Fibroblast of skin of abdomen (primary cell): ENCODE measurements around the gene CHI3L1.

Experiments used
- DNase-seq: peaks from one replicate; pipeline ENCODE4 v3.0.0-alpha.2; 2013

Gene CHI3L1

GRCh38 chr1:203150511-203151297, 35.8 kb downstream of the CHI3L1 start:
- no peak for DNase-seq

DNA sequence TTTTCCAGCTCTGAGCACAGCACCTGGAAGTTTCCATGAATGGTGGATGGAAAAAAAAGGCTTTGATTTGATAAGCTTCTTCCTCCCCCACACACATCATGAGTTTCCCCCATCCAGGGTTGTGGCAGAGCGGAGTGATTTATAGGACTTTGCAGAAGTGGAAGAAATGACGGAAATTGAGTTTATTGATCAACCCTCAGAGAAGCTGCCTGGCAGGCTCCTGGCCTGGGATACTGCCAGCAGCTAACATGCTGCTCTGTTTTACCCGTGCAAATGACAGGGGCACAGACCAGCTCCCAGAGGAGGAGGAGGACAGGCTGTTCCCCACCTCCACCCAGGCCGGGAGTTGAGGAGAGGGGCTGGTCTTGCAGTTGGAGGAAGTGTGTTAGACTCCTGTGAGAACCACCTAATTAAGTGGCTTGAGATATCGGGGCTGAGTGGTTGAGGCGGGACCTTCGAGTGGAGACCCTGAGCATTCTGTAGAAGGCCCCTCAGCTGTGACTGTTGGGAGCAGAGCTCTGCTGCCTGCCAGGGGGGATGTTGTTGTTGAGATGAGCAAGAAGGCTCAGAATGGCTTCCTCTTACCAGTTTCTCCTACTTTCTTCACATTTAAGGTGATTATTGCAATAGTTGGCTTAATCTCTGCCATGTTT, 37.2 kb downstream of the CHI3L1 start:
- no peak for DNase-seq

DNA sequence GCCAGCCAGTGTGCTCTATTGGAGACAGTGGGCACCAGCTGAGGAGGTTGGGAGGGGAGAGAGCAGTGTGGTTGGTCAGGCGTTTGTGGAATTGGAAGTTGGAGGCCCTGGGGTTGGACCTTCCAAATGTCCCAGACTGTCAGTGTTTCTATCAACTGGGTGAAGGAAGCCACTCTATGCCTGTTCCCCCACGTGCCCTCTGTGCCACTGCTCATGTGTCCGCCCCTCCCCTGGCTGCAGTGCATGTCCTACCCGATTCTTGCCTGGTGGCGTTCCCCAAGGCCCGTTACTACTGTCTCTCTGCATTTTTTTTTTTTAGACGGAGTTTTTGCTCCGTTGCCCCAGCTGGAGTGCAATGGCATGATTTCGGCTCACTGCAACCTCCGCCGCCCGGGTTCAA, 37.9 kb downstream of the CHI3L1 start:
- DNase-seq, result no peak

- DNase-seq, result no peak
Measured at GRCh38 chr1:203148127-203148526, 38.4 kb downstream of the CHI3L1 start.

DNA sequence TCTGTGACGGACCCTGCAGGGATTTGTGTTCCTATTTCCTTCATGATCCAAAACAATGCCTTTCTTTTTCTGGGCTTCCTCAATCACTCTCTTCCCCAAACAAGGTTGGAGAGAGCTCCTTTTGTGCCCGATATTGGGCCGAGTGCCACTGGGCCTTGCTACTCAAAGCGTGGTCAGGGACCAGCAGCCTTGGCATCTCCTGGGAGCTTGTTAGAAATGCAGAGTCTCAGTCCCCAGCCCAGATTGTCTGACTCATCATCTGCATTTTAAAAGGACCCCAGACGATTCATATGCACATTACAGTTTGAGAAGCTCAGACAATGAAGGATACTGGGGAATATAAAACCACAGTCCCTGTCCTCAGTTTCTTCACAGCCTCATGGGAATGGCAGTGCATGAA, 39.1 kb downstream of the CHI3L1 start:
- no peak for DNase-seq

DNA sequence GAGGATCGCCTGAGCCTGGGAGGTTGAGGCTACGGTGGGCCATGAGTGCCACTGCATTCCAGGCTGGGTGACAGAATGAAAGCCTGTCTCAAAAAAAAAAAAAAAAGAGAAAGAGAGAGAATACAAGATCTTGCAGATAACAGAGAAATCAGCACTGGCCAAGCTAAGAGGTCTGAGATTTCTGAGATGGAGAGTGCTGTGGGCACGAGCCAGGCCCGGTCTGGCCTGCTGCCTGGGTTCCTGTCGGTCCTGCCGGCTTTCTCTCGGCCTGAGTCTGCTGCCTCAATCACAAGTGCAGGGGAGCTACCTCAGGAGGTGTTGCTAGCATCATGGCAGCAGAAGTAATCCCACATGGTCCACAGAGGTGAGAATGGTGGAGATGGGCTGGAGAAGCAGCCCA, 40.0 kb downstream of the CHI3L1 start:
- no peak for DNase-seq

GRCh38 chr1:203146042-203146369, 40.5 kb downstream of the CHI3L1 start:
- DNase-seq, result no peak

GRCh38 chr1:203145321-203146041, 41.0 kb downstream of the CHI3L1 start:
- DNase-seq, result no peak

- peak; percentile 33 for DNase-seq
Measured at GRCh38 chr1:203144661-203145060, 41.8 kb downstream of the CHI3L1 start.

DNA sequence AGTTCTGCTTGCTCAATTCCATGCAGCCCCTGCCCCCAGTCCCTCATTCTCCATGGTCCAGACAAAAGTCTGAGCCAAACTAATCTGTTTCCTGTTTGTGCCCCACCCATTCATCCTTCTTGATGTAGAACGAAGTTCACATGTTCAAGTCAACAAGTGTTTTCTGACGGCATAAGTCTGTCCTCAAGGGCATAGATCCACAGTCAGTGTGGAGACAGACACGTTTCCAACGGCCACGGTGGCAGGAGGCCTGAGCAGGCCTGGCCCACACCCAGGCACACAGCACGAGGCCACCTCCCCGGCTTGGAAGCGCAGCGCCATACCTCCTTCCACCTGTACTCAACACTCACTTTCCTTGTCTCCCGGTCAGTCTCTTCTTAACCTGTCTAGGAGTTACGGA, 42.9 kb downstream of the CHI3L1 start:
- DNase-seq, result no peak

DNA sequence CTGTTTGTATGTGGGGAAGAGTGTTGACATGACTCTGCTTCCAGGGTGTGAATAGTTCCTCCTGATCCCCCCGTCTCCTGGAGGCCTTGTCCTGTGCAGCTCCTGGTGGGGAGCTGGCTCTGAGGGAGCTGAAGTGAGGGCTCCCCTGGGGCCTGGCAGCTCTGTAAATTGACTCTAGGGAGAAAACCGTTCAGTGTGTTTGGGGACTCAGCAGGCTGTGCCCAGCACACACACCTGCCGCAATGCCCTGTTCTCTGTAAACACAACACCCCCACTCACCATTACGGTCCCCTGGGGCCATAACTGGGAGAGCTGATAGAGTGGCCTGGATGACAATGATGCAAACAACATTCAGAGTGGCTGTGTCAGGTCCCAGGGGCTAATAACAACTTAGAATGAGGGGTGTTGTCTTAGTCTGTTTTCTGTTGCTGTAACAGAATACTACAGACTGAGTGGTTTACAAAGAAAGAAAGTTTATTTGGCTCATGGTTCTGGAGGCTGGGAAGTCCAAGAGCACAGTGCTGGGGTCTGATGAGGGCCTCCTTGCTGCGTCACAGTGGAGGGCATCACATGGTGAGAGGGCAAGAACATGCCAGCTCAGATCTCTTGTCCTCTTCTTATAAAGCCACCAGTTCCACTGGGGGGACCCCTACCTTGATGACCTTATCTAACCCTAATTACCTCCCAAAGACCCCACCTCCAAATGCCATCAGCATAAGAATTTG, 43.7 kb downstream of the CHI3L1 start:
- no peak for DNase-seq

DNA sequence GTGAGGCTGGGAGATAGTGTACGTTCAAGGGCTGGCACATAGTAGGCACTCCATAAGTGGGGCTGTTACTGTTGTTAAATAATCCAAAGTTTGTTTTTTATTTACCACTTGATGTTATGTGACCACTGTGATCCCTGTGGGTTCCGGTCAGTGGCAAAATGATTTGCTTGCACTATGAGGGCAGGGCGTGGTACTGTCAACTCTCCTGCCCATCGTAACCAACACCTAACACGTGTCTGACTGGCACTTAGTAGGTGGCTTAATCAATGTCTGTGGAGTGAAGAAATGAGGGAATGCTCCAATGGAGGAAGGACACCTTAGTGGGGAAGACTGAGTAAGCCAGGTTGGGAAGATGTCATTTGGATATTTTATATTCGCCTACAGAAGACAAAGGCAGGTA, 44.4 kb downstream of the CHI3L1 start:
- no peak for DNase-seq

DNA sequence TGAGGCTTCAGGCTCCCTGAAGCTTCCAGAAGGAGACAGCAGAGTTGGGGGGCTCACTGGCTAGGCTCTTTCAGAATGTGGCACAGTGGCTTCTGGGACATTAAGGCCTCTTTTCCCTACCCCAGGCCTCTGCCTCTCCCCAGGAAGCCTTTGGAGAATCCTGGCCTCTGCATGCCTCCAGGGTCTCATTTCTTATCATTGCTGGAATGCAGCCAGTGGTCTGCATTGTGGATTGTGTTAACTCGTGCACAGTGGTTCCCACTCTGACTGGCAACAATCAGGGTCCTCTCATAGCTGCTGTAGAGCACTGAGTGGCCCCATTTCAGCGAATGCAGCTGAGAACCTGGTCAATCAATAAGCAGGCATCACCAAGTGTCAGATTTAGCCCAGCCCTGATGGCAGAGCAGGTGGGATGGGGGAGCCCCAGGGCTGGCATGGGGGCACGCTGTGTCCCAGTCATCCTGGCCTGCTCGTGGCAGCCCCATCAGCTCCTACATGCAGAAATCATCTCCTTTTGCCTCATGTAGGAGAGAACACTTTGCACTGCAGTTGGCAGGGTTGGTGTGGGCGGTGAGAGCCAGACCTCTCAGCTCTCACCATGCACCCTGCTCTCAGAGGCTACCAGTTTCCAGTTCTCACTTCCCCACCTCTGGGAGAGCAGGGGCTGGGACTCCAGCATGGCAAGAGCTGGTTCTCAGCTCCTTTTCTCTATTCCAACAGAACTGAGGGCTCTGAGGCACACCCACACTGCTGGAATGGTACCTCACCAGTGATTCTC, 45.6 kb downstream of the CHI3L1 start:
- DNase-seq, result no peak

- DNase-seq, result no peak
Measured at GRCh38 chr1:203139976-203140475, 46.5 kb downstream of the CHI3L1 start.

DNA sequence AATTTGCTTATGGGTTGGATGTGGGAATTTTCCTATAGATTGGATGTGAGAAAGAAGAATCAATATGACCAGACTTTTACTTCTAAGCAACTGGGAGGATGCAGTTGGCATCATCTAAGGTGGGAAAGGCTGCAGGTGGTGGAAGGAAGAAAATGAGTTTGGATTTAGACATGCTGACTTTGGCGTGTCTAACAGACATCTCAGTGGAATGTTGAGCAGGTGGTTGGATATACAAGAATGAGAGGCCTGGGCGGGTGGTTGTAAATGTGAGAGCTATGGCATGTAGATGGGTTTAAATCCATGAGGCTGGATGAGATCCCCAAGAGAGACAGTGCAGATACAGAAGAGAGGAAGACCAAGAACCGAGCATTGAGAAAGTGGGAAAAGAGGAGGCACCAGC, 48.4 kb downstream of the CHI3L1 start:
- DNase-seq, result no peak

- no peak for DNase-seq
Measured at GRCh38 chr1:203137324-203137723, 49.2 kb downstream of the CHI3L1 start.

DNA sequence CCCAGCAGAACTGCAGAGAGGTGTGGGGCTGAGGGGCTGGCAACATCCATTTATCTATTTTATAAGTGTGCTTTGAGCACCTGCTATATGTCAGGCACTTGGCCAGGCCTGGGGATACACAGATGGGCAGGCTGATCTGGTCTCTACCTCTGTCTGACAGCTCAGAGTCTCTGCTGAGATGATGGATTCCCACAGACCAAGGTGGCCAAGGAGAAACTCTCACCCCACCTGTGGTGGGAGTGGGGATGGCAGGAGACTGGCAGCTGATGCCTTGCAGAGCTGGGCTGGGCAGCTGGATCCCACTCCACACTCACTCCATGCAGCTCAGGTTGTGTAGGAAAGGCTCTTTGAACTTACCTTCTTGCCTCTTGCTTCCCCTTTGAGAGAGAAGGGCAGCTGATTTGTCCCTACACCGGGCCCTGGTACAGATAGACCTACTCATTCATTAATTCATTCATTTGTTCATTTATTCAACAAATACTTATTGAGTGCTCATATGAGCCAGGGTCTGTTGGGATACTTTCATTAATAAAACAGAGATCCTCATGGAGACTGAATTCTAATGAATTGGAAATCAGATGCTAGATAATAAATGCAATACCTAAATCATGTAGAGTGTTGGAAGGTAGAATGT, 50.0 kb downstream of the CHI3L1 start:
- DNase-seq, result no peak

DNA sequence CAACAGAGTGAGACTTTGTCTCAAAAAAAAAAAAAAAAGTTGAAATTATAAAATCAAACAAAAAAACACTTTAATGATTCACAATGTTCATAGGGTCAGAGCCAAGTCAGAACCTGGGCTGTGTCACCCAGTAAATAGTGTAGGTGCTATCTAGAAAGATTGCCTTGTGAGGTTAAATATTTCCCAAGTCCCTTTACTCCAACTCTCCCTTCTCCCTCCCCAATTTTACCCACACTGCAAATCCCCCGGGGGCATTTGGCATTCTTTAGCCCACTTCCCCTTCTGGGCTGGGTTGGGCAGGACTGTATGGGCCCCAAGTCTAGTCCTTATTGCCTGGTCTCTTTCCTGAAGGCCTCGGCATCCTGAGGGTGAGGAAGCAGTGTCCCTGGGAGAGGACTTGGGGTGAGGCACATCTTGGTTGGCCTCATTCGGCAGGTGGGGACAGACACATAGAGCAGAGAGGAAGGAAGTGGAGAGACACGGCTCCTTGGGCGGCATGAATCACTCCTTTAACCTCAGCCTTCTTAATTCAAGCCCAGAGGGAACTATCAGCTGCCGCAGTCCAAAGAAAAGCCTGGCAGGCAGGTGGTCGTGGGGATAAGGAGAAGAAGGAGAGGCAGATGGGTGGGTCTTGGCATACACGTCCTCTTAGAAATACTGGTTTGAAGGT, 50.7 kb downstream of the CHI3L1 start:
- DNase-seq, result no peak

DNA sequence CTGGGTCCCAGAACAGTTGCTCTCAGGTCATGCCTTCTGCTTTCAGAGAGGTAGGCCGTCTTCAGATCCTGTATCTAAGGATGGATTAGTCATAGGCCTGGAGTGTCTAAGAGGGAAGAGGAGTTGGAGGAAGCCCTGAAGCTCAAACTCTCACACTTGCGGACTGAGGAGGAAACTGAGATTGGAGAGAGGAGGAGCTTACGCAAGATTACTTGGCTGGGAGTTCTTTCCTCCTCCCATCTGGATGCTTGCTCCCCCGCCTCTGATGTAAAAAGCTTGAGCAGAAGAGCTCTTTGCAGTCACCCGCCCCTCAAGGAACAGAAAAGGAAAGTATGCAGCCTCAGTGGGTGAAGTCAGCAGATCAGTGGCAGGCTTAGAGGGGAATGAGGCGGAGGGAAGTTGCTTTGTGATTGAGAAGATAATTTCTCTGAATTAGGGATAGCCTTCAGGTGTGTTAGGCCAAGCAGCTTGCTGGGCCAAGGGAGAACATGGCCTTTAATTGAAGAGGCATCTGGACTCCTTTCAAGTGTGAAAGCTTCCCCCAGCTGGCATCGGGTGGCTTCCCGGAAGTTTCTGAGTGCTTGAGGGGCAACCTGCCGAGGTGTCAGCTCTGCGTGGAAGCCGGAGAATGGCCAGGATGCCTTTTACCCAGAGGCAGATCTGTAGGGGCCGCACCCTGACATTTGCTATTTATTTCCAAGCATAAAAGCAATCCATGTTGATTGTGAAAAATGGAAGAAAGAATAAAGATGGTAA, 52.4 kb downstream of the CHI3L1 start:
- peak; percentile 58 for DNase-seq

GRCh38 chr1:203131548-203132200, 54.8 kb downstream of the CHI3L1 start:
- DNase-seq, result no peak
